ENCODE results near the gene C11orf21.

The C11orf21 gene

GRCh38 chr11:2321311-2321683, 19.6 kb upstream of the C11orf21 start:
- no peak for DNase-seq (ENCODE audit: low read depth in 1 of 2, low spot score in 1 of 2)

GRCh38 chr11:2320568-2321310, 19.0 kb upstream of the C11orf21 start:
- no peak for DNase-seq (ENCODE audit: low read depth in 1 of 2, low spot score in 1 of 2)

GRCh38 chr11:2319791-2320472, 18.2 kb upstream of the C11orf21 start:
- DNase-seq (ENCODE audit: low read depth in 1 of 2, low spot score in 1 of 2): no peak

- no peak for DNase-seq (ENCODE audit: low read depth in 1 of 2, low spot score in 1 of 2)
Observed at GRCh38 chr11:2318707-2319106, 17.0 kb upstream of the C11orf21 start.

GRCh38 chr11:2318123-2318522, 16.4 kb upstream of the C11orf21 start:
- DNase-seq (ENCODE audit: low read depth in 1 of 2, low spot score in 1 of 2): no peak

GRCh38 chr11:2317354-2318050, 15.8 kb upstream of the C11orf21 start:
- no peak for DNase-seq (ENCODE audit: low read depth in 1 of 2, low spot score in 1 of 2)

- no peak for DNase-seq (ENCODE audit: low read depth in 1 of 2, low spot score in 1 of 2)
Observed at GRCh38 chr11:2316963-2317244, 15.2 kb upstream of the C11orf21 start.

GRCh38 chr11:2316169-2316962, 14.6 kb upstream of the C11orf21 start:
- DNase-seq (ENCODE audit: low read depth in 1 of 2, low spot score in 1 of 2): no peak

GRCh38 chr11:2315395-2316168, 13.9 kb upstream of the C11orf21 start:
- no peak for DNase-seq (ENCODE audit: low read depth in 1 of 2, low spot score in 1 of 2)

- no peak for DNase-seq (ENCODE audit: low read depth in 1 of 2, low spot score in 1 of 2)
Observed at GRCh38 chr11:2314525-2315394, 13.0 kb upstream of the C11orf21 start.

- DNase-seq (ENCODE audit: low read depth in 1 of 2, low spot score in 1 of 2): no peak
Observed at GRCh38 chr11:2314136-2314524, 12.4 kb upstream of the C11orf21 start.

GRCh38 chr11:2313051-2313951, 11.6 kb upstream of the C11orf21 start:
- DNase-seq (ENCODE audit: low read depth in 1 of 2, low spot score in 1 of 2): no peak

GRCh38 chr11:2312232-2313042, 10.7 kb upstream of the C11orf21 start:
- DNase-seq (ENCODE audit: low read depth in 1 of 2, low spot score in 1 of 2): no peak

- DNase-seq (ENCODE audit: low read depth in 1 of 2, low spot score in 1 of 2): no peak
Observed at GRCh38 chr11:2311353-2312133, 9.8 kb upstream of the C11orf21 start.

- DNase-seq (ENCODE audit: low read depth in 1 of 2, low spot score in 1 of 2): no peak
Observed at GRCh38 chr11:2310786-2311352, 9.2 kb upstream of the C11orf21 start.

GRCh38 chr11:2310073-2310785, 8.5 kb upstream of the C11orf21 start:
- DNase-seq (ENCODE audit: low read depth in 1 of 2, low spot score in 1 of 2): no peak
